Activated CD8-positive, alpha-beta memory T cell treated with anti-CD3 and anti-CD28 coated beads for 24 hours (primary cell): ENCODE measurements around the gene FRY.

ENCODE experiments used
- DNase-seq: peaks from one replicate; pipeline ENCODE4 v3.0.0-alpha.2; 2020

FRY gene

DNA sequence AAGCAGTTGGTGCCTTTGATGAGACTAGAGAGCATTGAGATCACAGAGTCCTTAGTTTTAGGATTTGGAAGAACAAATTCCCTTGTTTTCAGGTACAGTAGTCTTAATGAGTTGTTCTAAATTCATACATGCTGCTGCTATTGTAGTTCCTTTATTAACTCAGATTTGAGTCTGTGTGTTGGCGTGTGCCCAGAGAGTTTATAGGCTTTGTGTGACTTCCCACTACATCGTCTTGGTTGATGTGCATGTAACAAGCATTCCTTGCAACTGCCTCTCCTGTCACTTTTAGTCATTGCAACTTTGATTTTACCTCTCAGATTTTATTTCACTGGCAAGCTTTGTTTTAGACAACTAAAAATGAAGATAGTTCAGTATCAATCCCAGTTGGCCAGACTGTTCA lies 148.1 kb downstream of the FRY start:
- no peak for DNase-seq

DNA sequence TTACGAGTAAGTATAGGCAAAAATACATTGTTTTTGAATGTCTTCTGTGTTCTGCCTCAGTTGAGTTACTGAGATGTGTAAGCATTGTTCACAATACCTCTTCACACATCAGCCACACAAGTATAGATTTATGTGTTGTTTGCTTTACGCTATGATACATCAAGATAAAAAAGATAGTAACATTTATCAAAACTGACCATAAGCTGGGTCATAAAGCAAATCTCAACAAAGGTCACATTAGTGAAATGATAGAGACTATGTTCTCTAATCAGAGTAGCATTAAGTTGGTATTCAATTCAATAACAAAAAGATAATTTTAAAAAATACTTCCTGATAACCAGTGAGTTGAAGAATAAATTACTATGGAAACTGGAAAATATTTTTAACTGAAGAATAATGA lies 156.1 kb downstream of the FRY start:
- DNase-seq = no peak

DNA sequence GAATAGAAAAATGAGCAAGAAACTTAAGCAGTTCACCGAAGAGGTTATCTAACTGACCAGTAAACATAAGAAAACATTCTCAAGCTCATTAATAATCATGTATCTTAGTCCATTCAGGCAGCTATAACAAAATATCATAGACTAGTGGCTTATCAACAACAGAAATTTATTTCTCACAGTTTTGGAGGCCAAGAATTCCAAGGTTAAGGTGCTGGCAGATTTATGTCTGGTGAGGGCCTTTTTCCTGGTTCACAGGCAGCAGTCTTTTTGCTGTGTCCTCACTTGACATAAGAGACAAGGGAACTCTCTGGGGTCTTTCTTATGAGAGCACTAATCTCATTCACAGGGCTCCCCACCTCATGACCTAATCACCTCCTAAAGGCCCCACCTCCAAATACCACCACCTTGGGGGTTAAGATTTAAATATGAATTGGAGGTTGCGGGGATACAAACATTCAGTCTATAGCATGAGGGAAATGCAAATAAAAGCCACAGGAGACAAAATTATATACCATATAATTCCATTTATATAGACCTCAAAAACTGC lies 160.0 kb downstream of the FRY start:
- no peak for DNase-seq

DNA sequence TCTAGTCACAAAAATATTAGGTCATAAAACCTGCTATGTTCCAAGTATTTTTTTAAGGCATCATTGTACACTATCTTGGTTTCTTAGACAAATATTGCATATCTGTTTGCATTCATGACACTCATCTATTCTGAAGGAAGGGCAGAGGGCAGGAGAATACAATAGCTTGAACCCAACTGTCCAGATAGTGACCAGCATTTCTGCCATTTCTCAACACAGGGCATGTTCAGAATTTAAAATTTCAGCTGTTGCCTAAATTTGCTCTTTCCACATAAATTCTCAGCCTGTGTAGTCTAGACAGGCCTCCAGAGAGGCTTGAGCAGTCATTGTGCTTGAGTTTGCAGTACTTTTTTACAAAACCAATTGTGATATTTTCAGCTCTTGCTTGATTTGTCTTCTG lies 164.1 kb downstream of the FRY start:
- DNase-seq = no peak

DNA sequence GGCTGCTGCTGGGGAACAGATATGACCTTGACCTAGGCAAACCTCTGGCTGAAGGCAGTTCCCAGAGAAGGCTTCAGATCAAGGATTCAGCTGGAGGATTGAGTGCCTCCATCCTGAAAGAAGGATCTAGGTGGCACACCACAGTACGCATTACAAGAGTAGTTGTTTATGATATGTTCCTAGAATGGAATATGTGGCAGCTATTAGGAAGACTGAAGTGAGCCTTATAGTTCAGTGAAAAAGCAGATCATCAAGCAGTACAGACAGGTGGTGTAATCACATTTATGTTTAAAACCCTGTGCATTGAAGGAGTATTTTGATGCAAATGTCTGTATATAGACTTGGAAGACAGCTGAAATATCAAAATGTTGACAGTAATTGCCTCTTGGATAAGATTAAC lies 167.6 kb downstream of the FRY start:
- no peak for DNase-seq

DNA sequence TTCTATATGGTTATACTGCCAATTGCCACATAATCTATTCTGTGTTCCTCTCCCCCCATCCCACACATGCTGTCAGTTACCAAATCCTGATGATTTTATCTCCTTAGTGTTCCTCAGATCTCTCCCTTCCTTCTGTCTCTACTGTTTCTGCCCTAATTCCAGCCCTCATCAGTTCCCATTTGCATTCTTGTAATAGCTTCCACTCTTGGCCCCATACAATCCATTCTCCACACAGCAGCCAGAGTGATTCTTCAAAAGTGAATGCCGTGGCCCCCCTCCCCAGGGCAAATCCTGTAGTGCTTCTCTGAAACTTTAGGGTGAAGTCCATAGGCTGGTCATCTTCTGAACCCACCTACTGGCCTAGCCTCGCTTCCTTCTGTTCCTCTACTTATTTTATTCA lies 169.2 kb downstream of the FRY start:
- DNase-seq = no peak

DNA sequence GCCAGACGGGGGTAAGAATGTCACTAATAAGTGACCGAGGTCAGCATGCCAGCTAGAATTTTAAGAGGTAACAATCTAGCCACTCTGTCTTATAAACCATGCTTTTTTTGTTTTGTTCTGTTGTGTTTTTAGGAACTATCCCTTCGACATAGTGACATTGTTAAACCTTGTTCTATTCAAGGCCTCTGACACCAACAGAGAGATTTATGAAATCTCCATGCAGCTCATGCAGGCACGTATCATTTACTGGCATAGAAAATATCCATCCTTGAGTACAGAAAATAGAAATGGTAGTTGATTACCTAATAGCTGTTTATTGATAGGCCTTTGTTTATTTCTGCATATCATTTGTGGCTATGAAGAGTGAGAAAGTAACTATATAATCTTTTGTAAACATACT lies 170.2 kb downstream of the FRY start:
- no peak for DNase-seq

DNA sequence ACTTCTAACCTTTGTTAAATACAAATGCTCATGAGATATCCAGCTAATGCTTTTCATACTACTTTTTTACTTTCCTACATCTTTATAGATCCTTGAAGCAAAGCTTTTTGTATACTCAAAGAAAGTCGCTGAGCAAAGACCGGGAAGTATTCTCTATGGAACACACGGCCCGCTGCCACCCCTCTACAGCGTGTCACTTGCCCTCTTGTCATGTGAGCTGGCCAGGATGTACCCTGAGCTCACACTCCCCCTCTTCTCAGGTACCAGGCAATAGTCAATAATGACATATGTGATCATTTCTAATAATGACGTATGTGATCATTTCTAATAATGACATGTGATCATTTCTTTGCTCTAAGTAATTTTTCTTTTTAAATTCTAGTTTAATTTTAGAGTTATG lies 170.7 kb downstream of the FRY start:
- no peak for DNase-seq

DNA sequence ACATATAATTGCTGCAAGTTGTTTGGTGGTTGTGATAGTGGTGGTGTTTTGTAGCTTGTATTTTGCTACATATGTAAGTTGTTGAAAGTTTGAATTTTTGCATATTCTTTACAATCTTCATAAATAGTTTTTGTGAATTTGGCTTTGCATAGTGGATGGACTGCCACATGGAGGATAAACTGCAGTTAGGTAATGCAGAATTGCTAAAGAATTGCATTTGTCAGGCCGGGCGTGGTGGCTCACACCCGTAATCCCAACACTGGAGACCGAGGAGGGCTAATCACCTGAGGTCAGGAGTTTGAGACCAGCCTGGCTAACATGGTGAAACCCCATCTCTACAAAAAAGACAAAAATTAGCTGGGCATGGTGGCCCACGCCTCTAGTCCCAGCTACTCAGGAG lies 171.6 kb downstream of the FRY start:
- no peak for DNase-seq

DNA sequence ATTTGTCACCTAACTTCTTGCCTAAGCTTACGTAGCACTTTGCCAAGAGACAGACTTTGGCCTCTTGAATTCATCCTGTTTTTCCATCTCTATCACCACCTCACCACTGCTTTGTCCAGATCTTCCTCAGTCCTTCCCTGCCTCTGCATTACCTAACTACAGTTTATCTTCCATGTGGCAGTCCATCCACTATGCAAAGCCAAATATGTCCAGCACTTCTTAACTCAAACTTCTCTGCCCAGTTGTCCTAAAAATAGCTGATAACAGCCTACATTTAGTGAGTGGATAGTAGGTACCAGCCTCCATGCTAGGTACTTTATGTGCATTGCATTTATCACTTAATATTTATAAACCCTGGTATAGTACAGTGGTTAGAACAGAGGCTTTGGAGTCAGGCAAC lies 172.2 kb downstream of the FRY start:
- no peak for DNase-seq

DNA sequence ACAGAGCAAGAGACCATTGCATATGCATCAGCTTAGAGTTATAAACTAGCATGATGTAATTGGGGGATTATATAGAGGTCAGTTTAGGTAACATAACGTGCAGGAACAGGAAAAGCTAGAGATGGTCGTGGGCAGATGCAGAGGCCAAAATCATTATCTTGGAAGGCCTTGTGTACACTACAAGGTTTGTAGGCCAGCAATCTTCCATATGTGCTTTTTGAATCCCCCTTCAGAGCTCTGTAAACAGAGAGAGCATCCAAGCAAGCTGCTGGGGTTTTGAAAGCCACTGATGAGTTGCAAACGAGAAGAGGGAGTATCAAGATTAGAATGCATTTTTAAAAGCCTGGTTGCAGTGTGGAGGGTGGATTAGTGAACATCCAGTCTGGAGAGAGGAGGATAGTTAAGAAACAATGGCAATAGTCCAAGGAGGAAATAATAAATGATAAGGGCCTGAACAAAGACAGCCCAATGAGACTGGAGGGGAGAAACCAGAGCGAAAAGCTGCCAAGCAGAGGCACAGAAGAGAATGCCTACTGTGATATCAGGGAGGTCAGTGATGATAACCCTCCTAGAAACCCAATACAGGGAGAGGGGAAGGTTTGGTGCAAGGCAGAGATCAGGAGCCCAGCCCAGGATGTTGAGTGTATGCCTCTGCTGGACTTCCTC lies 174.0 kb downstream of the FRY start:
- DNase-seq = no peak

DNA sequence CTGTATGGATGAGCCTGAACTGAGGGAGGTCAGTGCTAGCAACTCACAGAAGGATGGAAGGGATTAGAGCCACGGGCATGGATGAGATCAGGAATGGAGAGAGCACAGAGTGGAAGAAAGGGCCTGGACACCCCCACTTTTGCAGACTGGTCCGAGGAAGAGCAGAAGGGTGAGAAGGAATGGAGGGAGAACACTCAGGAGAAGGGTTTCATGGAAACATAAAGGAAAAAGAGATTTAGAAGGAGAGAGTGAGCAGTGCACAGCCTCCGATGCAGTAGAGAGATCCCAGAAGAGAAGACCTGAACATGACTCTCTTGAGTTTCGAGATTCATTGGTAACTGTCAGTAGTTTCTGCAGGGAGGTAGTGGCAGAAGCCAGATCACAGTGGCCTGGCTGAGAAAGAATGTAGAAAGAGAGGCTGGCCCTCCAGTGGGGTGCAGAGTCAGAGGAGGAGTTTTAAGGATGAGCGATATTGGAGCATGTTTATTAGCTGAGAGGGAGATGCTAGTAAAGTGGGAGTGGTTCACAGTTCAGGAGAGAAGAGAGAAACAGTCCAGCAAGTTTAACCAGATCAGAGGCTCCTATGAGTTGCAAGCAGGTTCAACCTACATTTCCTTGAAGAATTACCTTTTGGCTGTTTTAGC lies 174.6 kb downstream of the FRY start:
- no peak for DNase-seq

DNA sequence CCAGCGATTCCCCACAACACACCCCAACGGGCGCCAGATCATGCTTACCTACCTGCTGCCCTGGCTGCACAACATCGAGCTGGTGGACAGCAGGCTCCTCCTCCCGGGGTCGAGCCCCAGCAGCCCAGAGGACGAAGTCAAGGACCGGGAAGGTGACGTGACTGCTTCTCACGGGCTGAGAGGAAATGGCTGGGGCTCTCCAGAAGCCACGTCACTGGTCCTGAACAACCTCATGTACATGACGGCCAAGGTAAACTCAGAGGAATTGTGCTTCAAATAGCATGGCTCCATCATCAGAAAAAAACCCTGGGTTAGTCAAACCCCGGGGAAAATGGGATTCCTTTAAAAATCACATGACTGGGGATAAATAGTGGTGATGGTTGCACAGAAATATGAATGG lies 177.3 kb downstream of the FRY start:
- no peak for DNase-seq

DNA sequence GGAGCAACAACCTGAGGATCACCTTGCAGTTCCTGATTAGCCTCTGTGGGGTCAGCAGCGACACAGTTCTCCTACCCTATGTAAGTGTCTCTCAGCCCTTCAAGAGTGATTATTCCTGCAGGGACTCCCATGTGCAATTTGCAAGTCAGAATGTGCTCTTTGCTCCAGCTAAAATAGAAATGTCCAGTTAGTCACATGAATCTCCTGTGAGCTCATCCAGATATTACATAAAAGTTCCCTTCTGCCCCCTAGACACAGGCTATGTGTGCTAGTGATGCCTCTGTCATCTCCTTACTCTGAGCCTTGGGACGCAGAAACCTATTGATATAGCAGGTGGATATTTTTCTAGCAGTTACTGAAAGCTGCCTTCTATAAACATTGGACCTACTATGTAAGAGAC lies 178.1 kb downstream of the FRY start:
- DNase-seq = no peak

DNA sequence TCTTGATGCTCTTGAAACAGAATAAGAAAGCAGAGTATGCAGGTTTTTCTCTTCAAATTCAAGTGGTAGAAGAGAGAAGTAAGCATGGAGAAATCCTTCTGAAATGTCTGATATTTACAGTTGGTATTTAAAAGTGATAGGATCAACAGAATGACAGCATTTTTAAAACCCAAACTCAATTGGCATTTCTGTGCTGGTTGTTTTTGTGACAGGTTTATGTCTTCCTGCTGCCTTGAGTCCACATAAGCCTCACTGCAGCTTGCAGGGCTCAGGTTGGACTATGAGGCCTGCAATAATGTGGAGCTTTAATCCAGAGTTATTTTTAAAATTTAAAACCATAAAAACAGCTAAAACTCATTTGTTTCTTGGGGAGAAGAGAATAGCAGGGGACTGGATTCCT lies 178.5 kb downstream of the FRY start:
- no peak for DNase-seq

DNA sequence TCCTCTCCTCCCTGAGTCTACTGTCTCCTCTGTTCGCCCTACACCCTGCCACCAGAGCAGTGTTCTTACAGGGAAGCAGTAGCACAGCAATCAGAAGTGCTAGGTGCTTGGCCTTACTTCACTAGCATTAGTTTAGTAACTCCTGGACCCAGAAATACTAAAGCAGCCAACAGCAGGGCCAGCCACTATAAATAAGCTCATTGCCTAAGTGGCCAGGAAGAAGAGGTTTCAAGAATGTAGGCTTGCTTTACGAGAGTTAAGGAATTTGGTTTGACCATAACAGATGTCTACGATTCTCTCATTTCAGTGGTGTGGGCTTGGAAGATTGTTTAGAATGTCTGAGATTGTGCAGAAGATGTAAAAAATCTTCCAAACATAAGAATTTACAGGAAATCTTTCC lies 180.2 kb downstream of the FRY start:
- DNase-seq = no peak

DNA sequence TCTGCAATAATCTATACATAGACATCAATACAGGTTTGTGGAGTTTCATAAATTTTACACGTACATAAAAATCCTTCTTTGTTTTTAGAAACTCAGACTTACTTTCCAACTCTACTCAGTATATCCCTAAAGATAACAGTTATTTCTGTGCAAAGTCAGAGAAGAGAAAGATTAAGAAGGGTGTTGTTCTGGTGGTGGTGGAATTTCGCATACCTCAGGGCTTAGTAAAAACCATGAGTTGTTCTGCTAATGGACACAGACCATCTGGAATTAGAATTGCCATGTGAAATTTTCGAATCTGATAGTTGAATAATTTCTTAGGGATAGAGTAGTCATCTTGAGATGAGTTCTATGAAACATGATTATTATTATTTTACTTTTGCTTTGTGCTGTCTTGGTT lies 180.8 kb downstream of the FRY start:
- DNase-seq = no peak

DNA sequence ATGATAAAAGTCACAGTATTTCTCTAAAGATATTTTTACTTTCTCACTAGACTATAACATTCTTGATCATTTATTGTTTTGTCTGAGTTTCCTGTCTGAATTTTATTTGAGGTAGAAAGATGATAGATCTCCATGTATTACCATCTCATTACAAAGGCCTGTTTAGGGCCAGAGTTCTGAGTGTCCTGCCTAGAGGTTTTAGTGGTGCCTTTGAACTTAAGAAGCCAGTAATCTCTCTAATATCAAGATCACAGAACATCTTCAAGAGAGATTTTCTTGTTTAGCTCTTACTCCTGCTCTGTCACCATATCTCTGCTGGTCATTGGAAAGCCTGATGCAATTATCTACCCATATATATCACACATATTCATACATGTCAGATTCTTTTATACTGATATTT lies 182.1 kb downstream of the FRY start:
- no peak for DNase-seq

DNA sequence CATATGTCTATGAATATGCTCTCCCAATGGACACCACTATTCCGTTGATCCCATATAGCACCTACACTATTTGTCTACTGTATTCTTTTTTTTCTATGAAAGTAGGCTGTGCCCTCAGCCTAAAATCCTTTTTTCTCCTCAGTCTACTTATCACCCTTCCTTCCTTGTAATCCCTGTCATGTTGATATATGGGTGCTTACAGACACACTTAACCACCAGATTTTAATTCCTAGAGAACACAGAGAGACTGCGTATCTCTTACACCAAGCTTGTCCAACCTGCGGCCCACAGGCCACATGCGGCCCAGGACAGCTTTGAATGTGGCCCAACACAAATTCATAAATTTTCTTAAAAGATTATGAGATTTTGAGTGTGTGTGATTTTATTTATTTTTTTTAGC lies 182.5 kb downstream of the FRY start:
- no peak for DNase-seq

DNA sequence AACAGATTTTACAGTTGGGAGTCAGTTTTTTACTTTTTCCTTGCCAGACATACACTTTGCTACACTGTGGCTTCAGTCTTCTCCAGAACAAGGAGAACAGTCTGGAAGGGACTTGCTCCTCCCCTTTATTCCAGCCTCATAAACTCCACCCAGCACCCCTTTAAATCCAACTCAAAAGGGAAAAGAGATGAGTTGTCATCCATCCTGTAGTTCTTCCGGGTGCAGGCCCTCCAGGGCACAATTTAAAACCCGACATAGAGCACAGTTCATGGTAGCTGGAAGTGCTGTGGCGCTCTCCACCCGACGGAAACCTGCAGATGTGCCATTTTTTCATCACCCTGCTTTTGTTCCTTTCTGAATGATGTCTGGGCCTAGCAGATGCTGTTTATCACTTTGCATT lies 184.7 kb downstream of the FRY start:
- DNase-seq = no peak

DNA sequence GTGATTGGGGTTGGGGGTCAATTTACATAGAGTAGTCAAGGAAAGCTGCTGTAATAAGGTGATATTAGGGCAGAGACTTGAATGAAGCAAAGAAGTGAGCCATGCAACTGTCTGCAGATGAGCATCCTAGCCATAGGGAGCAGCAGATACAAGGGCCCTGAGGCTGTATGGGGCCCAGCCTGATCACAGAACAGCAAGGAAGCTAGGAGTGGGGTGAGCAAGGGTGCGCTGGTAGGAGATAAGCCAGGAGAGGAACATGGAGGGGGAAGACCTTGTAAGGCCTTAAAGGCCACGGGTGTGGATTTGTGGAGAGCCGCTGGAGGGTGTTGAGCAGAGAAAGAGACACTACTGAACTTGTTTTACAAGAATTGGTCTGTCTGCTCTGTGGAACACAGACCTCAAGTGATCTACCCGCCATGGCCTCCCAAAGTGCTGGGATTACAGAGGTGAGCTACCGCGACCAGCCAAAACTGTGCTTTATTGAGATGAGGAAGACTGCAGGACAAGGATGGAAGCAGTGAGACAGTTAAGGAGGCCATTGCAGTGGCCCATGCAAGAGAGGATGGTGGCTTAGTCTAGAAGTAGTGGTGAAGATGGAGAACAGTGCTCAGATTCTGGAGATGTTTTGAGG lies 190.6 kb downstream of the FRY start:
- no peak for DNase-seq

DNA sequence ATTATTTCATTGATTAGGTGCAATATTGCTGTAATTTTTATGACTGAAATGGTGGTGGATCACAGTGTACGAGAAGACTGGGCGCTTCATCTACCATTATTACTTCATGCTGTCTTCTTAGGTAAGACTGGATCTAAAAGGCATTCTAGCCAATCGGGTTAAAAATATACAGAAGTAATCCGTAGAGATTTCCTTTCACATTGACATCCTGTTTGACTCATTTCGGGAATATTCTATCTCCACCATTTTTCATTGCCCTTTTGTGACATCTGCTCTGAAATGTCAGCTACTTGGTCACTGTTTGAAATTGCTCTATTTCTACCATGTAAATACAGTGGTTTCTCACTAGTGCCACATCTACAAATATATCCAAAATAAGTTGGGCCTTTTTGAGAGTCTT lies 193.3 kb downstream of the FRY start:
- no peak for DNase-seq

DNA sequence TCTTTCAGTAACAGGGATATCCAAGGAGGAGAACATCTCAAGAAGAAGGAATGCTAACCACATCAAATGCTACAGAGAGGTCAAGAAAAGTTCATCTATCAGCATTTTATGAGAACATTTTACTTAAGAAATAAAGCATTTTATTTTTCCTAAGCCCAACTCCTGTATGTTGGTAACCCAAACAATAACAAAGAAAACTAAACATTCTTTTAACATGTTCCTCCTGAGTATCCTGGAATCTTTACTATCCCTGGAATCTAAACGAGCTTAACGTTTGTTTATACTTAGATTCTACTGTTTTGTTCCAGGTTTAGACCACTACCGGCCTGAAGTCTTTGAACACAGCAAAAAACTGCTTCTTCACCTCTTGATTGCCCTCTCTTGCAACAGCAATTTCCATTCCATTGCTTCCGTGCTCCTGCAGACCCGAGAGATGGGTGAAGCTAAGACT lies 193.9 kb downstream of the FRY start:
- DNase-seq = no peak

DNA sequence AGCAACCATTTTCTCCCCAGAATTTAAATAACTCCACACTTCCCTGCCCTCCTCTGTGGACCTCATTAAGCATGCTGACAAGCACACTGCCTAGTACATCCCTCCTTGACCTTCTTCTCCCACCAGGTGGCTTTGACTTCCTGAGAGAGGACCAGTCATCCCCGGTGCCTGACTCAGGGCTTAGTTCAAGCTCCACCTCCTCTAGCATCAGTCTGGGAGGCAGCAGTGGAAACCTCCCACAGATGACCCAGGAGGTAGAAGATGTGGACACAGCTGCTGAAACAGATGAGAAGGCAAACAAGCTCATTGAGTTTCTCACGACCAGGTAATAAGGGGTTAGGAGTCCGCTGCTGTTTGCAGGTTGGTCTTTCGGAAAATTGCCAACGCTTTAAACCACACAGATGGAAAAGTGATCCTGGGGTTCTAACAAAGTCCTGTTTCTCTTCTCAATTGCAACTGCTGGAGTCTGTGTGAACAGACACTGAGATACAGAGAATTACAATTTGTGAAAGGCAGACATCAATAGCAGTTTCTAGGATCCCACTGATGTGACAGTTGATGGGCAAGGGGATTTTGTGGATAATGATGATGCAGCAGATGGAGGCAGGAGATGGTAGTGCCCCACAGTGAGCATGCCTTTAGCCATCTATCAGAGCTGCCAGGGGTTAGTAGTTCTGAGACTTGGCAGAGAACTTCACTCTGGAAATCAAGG lies 196.9 kb downstream of the FRY start:
- no peak for DNase-seq
